Measurements from ENCODE around the gene SRP14. TPM values are rescaled to one million over a fixed set of nuclear protein-coding genes. Genes with fewer than 3 reads are reported as not detected.

The SRP14 gene
- total RNA-seq, 2 experiments from 2014 or later: 130 to 188 TPM

DNA sequence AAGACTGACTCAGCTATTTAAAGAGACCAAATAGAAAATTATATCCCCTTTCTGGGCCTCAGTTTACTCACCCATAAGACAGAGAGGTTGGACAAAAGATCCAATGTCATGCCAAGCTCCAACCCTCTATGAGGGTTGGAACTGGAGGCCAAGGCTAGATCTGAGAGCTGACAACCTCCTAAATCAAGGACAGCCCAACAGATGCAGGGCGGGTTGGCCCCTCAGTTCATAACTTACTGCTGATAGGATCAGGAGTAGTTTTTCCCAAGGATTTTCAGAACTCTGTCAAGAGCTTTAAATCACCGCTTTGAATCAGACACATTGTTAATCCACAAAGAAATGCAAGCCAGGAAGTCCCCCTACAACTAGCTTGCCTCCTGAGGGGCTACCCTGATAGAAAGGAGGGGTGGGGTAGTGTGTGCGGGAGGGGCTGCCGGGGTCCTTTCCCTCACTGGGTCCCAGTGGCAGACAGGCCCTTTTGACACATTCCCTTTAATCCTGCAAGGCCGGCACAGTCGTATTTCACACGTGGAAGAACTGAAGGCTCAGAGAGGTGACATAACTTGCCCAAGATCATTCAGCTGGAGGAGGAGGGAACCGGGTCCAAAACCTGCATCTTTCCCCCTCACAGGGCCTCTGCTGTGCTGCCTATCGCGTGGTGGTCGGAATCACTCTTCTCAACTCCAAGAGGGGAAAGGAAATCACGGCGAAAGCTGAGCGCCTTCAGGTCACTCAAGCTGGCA lies 48.3 kb upstream of the SRP14 start:
- no peaks in the 10 kb centered on the region for H4K20me1 ChIP-seq (ENCODE audit: insufficient read depth, low read length)
- POLR2A ChIA-PET: interaction anchor here (0.6 to 2.1 kb wide), 4 partner anchors 9 to 20 kb away, joined by 3 to 13 read pairs (median 5); no protein-coding TSS in a partner anchor
- CTCF ChIA-PET (ENCODE audit: unreplicated experiment): interaction anchor here (0.5 to 0.9 kb wide), 2 partner anchors 8 to 10 kb away, joined by 3 read pairs; no protein-coding TSS in a partner anchor
- no TSS peak for BruUV-seq (replicated peaks)
- H3K4me1 ChIP-seq (ENCODE audit: insufficient read depth, low read length, poor library complexity, severe bottlenecking): peaks cover 36% of the 10 kb centered on the region
- no peak for DNase-seq (ENCODE audit: low spot score)
- no peaks in the 10 kb centered on the region for H3K36me3 ChIP-seq (ENCODE audit: insufficient read depth, low read length)
- TF ChIP-seq EZH2phosphoT487 (IDR thresholded peaks at IDR 0.05; ENCODE audit: borderline replicate concordance, low read depth, low read length): no peak
- TF ChIP-seq, protein P1, sequence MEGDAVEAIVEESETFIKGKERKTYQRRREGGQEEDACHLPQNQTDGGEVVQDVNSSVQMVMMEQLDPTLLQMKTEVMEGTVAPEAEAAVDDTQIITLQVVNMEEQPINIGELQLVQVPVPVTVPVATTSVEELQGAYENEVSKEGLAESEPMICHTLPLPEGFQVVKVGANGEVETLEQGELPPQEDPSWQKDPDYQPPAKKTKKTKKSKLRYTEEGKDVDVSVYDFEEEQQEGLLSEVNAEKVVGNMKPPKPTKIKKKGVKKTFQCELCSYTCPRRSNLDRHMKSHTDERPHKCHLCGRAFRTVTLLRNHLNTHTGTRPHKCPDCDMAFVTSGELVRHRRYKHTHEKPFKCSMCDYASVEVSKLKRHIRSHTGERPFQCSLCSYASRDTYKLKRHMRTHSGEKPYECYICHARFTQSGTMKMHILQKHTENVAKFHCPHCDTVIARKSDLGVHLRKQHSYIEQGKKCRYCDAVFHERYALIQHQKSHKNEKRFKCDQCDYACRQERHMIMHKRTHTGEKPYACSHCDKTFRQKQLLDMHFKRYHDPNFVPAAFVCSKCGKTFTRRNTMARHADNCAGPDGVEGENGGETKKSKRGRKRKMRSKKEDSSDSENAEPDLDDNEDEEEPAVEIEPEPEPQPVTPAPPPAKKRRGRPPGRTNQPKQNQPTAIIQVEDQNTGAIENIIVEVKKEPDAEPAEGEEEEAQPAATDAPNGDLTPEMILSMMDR (conservative IDR thresholded peaks at IDR 0.05; ENCODE audit: low read length): no peak
- intact Hi-C loops (cut with micrococcal nuclease; ENCODE audit: unreplicated experiment): no loop called here
- H3K79me2 ChIP-seq (ENCODE audit: insufficient read depth, low read depth, low read length): no peaks in the 10 kb centered on the region
- no peaks in the 10 kb centered on the region for H3K9me2 ChIP-seq (ENCODE audit: insufficient read depth, low read length)
- H3K4me3 ChIP-seq (ENCODE audit: low read depth, low read length, poor library complexity, severe bottlenecking): no peak overlapping the region
- no peak overlapping the region for H3K4me2 ChIP-seq (ENCODE audit: low read length)
- H3K9me3 ChIP-seq (ENCODE audit: low read length): no peaks in the 10 kb centered on the region
- no peak overlapping the region for H2AFZ ChIP-seq (ENCODE audit: low read length)
- H3K27ac ChIP-seq (ENCODE audit: low read depth, low read length, poor library complexity, severe bottlenecking): no peak overlapping the region

DNA sequence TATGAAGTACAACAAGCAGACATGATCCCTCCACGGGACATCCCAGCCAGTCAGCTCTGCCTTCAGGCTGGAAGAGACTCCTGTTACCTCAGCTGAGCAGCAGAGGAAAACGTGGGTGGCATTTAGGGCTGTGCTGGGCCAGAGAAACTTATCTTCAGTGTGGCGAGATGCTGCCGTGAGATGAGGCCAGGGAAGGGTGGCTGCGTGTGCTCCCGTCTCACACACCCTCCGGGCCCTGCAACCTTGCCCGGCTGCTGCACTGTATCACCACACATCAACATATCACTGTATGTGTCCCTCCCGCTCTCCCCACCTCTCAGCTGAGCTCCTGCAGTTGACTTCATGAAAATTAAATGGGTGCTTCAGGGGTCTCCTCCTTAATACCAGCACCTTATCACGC lies 46.3 kb upstream of the SRP14 start:
- no peak overlapping the region for H3K4me3 ChIP-seq (ENCODE audit: low read depth, low read length, poor library complexity, severe bottlenecking)
- POLR2A ChIA-PET: interaction anchor here (1.5 kb wide), 1 partner anchor 21 kb away, joined by 3 read pairs; no protein-coding TSS in a partner anchor
- no peaks in the 10 kb centered on the region for H3K9me2 ChIP-seq (ENCODE audit: insufficient read depth, low read length)
- no peaks in the 10 kb centered on the region for H3K79me2 ChIP-seq (ENCODE audit: insufficient read depth, low read depth, low read length)
- H4K20me1 ChIP-seq (ENCODE audit: insufficient read depth, low read length): no peaks in the 10 kb centered on the region
- peaks cover 38% of the 10 kb centered on the region for H3K4me1 ChIP-seq (ENCODE audit: insufficient read depth, low read length, poor library complexity, severe bottlenecking)
- H3K9me3 ChIP-seq (ENCODE audit: low read length): no peaks in the 10 kb centered on the region
- no peak for DNase-seq (ENCODE audit: low spot score)
- BruUV-seq (replicated peaks): no TSS peak
- no peak overlapping the region for H3K4me2 ChIP-seq (ENCODE audit: low read length)
- TF ChIP-seq EZH2phosphoT487 (IDR thresholded peaks at IDR 0.05; ENCODE audit: borderline replicate concordance, low read depth, low read length): no peak
- TF ChIP-seq, protein P1 (conservative IDR thresholded peaks at IDR 0.05; ENCODE audit: low read length): no peak
- CTCF ChIA-PET (ENCODE audit: unreplicated experiment): no interaction called here
- H2AFZ ChIP-seq (ENCODE audit: low read length): no peak overlapping the region
- no peak overlapping the region for H3K27ac ChIP-seq (ENCODE audit: low read depth, low read length, poor library complexity, severe bottlenecking)
- intact Hi-C loops (cut with micrococcal nuclease; ENCODE audit: unreplicated experiment): no loop called here
- H3K36me3 ChIP-seq (ENCODE audit: insufficient read depth, low read length): no peaks in the 10 kb centered on the region

DNA sequence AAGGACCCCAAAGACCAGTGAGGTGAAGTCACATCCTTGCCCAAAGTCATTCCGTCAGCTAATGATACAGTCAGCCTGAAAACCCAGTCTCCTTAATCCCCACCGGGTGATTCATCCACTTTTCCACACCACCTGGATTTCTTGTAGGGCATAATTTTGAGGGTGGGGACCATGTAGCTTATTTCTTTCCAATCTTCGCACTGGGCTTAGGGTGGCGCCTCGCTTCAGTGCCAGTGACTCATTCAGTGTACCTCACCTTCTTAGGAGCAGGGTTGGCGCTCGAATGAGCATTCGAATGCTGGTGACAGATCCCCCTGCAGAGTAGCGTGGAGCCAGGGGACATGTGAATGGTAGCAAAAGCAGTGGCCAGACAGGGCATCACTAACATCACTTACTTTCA lies 45.7 kb upstream of the SRP14 start:
- no peaks in the 10 kb centered on the region for H3K9me3 ChIP-seq (ENCODE audit: low read length)
- no TSS peak for BruUV-seq (replicated peaks)
- H3K79me2 ChIP-seq (ENCODE audit: insufficient read depth, low read depth, low read length): no peaks in the 10 kb centered on the region
- H4K20me1 ChIP-seq (ENCODE audit: insufficient read depth, low read length): no peaks in the 10 kb centered on the region
- no peak overlapping the region for H3K4me2 ChIP-seq (ENCODE audit: low read length)
- no peak for TF ChIP-seq EZH2phosphoT487 (IDR thresholded peaks at IDR 0.05; ENCODE audit: borderline replicate concordance, low read depth, low read length)
- TF ChIP-seq, protein P1 (conservative IDR thresholded peaks at IDR 0.05; ENCODE audit: low read length): no peak
- H3K27ac ChIP-seq (ENCODE audit: low read depth, low read length, poor library complexity, severe bottlenecking): no peak overlapping the region
- H3K9me2 ChIP-seq (ENCODE audit: insufficient read depth, low read length): no peaks in the 10 kb centered on the region
- no peak overlapping the region for H2AFZ ChIP-seq (ENCODE audit: low read length)
- DNase-seq (ENCODE audit: low spot score): no peak
- CTCF ChIA-PET (ENCODE audit: unreplicated experiment): no interaction called here
- H3K4me3 ChIP-seq (ENCODE audit: low read depth, low read length, poor library complexity, severe bottlenecking): no peak overlapping the region
- H3K36me3 ChIP-seq (ENCODE audit: insufficient read depth, low read length): no peaks in the 10 kb centered on the region
- intact Hi-C loops (cut with micrococcal nuclease; ENCODE audit: unreplicated experiment): no loop called here
- POLR2A ChIA-PET: no interaction called here
- H3K4me1 ChIP-seq (ENCODE audit: insufficient read depth, low read length, poor library complexity, severe bottlenecking): peaks cover 38% of the 10 kb centered on the region
